Activated CD4-positive, alpha-beta T cell treated with anti-CD3 and anti-CD28 coated beads, Interleukin-2, amount 50 U/mL, for 48 hours (primary cell): ENCODE measurements around the gene ADD1.
A peak's percentile ranks its signal among the peaks of the same experiment; 100 is the strongest.

ENCODE experiments used
- DNase-seq, 2 experiments: peaks; one replicate each; pipeline ENCODE4 v3.0.0-alpha.2; 2020

Gene ADD1

GRCh38 chr4:2805712-2806389 lies 37.8 kb upstream of the ADD1 start:
- no peak for DNase-seq

DNA sequence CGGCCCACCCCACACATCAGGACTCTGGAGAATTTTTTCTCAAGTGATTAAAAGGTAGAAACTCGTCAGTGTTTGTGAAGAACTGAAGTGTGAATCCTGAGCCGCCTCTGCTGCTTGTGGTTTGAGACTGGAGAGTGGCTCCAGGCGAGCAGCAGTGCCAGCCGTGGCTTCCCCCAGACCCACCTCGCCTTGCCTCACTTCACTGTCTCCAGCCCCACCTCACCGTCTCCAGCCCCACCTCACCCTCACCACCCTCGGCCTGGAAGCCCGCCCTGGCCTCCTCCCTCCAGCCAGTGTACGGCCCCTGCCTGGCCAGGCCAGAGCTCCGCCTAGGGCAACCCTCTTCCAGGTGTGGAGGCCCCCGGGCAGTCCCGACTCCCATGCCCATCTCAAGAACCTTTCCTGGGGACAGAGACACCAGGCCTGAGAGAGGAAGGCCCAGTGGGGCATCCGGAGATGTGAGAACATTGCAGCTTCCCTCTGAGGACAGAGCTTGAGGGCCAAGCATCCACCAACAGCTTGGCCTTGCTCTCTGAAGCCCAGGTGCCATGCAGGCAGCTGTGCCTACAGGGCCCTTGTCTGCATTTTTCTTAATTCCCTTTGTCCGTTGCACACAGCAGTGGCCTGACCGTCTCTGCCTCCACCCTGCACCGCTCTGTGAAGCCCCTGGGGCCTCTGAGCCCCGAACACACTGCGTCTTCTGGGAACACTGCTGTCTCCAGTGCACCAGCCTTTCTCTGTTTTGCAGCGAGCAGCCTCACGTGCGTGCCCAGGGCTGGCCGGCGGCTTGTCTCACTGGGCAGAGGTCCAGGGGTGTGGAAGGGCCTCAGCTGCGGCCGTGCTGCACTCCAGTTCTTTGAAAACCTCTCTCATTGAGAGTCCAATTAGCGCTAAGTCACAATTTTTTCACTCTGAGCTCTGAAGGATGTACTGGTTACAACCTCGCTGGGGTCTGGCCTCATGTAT lies 37.0 kb upstream of the ADD1 start:
- DNase-seq = no peak

DNA sequence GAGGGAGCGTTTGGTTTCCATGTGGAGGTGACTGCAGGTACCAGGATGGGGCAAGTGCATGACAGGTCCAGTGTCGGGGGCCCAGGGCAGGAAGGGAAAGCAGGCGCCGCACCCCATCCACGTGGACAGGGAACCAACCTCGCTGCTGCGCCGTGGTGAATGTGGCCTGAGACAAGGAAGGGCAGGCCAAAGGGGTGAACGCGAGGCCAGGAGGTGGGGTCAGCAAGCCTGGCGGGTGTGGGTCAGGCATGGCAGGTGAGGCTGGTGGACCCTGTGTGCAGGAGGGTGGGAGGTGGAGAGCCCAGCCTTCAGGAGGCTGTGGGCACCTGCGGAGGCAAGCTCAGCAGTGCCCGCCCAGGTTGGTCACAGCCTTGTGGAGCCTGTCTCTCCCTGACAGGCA lies 36.1 kb upstream of the ADD1 start:
- no peak for DNase-seq

GRCh38 chr4:2808001-2808400 lies 35.6 kb upstream of the ADD1 start:
- no peak for DNase-seq

DNA sequence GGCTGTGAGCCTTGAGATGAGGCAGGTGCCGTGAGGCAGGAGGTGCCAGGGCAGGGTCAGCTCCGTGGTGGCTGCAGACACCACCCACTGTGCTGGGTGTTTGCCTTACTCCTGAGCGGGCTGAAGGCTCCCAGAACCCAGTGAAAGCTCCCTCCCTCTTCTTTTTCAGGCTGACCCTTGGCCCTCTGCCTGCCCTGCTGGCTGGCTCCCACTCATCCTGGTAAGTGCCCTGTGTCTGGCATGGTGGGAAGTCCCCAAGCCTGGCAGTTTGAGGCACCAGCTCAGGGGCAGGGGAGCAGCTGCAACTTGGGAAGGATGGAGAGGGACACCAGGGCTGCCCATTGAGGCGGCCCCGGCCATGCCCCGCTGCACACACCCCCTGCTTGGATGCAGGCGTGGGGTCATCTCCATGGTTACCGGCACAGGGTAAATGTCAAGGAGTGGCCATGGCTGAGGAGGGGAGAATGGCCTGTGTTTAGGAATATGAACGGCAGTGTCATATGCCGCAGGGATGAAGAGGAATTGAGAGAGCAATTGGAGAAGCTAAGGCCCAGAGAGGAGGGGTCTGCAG lies 33.9 kb upstream of the ADD1 start:
- no peak for DNase-seq

DNA sequence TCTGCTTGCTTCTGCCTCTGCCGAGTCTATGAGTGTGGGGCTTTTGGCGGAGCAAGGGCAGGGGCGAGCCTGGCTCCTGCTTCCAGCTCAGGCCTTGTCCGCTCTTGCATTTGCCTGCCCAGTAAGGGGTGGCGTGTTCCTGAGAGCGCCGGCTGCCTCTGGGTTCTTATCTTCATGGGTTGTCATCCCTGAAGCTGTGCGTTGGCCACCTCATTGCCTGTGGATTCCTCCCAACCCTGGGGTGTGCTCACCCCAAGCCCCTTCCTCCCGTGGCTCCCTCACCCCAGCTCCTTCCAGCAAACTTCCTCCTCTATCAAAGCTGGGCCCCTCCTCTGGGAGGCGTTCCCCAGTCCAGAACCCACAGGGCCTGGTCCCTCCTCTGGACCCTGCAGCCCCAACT lies 33.3 kb upstream of the ADD1 start:
- DNase-seq = no peak

DNA sequence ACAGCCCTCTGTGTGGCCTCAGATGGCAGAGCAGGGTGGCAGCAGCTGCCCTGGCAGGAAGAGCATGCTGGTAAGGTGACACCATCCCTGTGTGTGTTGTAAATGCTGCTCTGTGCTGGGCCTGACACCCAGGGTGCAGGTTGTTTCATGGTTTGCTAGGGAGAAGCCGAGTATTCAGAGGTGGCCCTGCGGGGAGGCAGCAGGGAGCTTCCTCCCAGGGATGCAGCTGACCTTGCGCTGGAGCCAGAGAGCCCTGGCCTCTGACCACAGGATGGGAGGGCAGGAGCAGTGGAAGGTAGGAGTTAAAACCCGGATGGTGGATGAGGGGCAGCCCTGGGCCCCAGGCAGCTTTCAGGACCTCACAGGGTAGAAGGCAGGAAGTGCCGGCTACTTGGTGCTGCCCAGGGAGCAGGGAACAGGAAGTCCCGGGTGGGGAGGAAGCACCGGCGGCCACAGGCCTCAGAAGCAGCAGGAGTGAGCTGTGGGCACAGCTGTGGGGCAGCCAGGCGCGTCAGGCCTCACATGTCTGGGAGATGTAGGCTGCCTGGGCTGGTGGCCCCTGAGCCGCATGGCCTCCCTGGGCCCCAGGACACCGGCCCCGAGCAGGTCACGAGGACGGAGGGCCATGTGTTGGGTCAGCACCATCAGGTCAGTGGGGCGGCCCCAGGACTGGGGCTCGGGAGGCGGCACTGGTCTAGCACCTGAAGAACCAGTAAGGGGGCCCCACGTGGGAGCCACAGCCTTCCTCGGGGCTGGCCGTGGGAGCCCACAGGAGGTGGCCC lies 31.6 kb upstream of the ADD1 start:
- peak; percentile 73 to 79 for DNase-seq

DNA sequence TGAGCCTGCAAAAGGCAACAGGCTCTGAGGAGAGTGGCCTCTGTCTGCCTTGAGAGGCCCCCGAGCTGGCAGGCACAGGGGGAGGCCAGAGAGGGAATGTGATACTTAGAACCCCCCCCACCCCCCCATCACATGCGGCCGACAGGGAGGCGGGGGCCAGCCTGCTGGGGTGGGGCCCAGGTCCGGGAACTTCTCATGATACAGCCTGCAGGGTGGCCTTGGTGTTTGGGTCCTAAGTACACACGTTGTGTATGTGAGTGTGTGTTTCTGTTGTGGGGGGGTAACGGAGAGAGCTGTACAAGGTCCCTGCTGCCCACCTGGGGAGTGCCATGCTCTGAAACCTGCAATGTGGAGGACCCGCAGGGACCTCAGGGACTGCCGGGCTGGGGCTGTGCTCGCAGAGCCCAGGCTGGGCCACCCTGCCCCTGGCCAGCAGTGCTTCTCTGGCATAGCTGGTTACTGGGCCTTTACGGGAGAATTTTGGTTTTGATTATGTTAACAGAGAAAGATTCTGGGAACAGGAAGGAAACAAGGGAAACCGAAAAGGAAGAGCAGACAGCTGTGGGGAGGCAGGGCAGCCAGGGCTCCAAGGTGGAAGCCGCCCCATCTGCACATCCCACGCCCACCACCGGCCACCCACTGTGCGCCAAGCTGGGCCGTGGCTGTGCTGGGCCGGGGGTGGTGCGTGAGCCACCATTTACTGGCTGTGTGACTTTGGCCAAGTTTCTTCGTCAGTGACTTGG lies 30.9 kb upstream of the ADD1 start:
- no peak for DNase-seq

- DNase-seq = no peak
Measured at GRCh38 chr4:2813446-2814405, 29.9 kb upstream of the ADD1 start.

- no peak for DNase-seq
Measured at GRCh38 chr4:2814627-2815270, 28.9 kb upstream of the ADD1 start.

DNA sequence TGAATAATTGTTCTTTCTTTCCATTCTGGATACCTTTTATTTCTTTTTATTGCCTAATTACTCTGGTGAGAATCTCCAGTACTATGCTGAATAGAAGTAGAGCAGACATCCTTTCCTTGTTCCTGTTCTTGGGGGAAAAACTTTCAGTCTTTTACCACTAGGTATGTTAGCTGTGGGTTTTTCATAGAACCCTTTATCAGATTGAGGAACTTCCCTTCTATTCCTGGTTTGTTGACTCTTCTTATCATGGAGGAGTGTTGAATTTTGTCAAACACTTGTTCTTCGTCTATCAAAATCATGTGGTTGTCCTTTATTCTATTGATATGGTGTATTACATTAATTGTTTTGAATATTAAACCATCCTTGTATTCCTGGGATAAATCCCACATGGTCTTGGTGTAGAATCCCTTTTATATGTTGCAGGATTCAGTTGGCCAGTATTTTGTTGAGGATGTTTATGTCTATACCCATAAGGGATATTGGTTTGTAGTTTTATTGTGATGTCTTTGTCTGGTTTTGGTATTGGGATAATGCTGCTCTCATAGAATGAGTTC lies 27.2 kb upstream of the ADD1 start:
- DNase-seq = no peak

DNA sequence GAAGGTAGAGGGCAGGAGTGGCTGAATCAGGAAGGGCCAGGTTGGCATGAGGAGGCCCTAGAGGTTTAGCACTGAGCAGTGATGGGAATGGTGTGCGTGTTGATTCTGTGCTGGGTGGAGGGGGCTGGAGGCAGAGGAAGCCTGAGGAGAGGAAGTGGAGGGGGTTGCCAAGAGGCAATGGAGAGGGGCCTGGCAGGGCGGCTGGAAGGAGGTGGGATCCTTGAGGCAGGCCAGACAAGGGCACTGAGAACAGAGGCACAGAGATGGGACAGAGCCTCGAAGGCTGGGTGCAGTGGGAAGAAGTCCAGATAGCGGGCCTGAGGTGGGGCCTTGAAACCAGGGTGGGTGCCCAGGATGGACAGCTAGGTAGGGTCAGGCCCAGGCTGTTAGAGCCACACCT lies 26.5 kb upstream of the ADD1 start:
- no peak for DNase-seq

DNA sequence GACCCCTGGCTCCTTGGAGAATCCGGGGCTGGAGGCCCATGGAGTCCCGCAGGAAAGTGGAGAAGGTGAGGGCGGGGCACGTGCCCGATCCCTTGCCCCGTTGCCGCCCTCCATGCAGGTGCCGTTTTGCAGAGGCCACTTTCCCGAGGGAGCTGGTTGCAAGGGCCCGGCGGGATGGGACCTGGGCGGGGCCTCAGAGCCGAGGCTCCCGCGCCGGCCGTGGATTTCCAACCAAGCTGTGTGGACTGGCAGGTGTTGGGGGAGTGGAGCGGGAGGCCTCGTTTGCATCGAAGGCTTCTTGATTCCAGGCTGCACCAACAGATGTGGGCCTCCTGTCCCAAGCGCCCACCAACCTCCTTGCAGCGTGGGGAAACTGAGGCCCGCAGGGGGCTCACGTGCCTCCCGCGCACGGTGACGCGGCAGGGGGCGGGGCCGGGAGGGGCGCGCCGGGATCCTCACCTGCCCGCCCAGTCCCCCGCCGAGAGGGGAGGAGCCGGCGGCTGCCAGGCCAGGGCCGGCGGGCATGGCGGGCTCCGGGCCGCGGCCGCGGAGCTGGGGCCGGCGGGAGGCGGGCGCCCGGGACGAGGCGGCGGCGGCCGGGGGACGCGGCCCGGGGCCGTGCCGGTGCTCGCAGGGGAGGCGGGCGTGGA lies 25.8 kb upstream of the ADD1 start:
- peak in 1 of 2 experiments; percentile 37 for DNase-seq

DNA sequence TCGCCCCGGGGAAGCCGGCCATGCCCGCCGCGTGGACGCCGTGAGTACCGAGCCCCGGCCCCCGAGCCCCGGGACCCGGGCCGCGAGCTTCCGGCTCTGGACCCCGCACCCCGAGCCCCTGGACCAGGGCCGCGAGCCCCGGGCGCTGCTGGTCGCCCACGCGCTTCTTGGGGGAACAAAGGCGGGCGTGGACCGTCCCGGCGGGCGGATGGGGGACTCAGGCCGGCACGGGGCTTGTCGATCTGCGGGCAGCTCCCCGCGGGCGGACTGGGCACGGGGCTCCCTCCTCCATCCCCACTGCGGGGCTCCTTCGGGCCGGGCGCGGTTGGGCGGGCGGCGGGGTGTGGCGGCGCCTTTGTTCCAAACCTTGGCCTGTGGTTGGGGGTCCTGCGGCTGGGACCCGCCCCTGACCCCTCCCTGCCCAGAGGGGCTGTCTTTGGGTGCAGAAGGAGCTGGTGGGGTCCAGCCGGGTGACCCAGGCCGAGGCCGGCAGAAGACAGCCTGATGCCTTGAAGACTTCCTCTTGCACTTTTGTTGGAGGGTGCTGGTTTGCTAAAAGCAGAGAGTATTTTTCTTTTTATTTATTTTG lies 25.2 kb upstream of the ADD1 start:
- no peak for DNase-seq

GRCh38 chr4:2819244-2820215 lies 24.1 kb upstream of the ADD1 start:
- DNase-seq = no peak

DNA sequence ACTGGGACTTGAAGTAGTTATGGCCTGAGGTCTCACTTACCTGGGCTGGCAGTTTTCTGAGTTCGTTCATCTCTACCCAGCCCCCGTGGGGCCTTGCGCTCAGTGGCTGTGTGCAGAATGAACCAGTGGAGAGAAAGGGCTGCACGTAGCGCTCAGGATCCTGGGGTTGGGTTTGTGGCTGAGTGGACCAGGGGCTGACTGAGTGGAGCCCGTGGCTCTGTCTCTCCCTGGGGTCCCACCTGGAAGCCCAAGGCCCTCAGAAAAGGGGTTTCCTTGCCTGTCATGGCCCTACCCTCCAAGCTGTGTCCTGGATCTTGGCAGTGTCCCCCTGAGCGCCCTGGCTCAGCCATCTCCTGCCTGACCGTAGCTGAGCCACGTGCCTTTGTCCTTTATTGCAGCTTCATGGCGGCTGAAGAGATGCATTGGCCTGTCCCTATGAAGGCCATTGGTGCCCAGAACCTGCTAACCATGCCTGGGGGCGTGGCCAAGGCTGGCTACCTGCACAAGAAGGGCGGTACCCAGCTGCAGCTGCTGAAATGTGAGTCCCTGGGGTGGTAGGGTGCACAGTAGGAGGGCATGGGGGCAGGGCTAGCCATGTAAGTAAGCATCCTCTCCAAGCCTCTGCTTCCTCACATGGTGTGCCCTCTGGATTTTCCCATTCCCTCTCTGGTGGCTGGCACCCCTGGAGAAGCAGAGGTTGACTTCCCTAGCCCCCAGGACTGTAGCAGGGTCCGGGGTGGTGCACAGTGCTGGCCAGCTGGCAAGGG lies 23.2 kb upstream of the ADD1 start:
- no peak for DNase-seq
